ENCODE measurements around the gene TECPR2.

TECPR2 gene

DNA sequence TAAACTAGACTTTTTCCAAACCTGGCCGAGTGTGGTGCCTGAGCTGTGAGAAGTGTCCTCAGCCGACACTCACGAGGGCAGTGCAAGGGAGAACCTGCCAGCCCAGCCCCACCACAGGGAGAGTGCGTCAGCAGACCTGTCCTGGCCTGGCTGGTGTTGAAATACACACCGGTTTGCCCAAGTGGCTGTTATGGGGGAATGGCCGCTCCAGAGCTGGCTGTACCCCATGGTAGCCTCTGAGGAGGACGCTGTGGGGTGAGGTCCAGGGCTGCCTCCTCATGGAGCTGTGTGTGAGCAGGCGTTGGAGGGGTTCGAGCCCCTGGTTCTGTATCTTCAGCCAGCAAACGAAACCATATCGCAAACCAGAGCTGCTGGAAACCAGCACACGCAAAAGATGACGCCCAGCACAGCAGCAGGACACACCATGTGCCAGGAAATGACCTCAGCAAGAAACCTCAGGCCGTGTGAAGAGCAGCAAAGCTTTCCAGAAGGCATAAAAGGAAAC, 137.5 kb downstream of the TECPR2 start:
- no peak for FAIRE-seq

DNA sequence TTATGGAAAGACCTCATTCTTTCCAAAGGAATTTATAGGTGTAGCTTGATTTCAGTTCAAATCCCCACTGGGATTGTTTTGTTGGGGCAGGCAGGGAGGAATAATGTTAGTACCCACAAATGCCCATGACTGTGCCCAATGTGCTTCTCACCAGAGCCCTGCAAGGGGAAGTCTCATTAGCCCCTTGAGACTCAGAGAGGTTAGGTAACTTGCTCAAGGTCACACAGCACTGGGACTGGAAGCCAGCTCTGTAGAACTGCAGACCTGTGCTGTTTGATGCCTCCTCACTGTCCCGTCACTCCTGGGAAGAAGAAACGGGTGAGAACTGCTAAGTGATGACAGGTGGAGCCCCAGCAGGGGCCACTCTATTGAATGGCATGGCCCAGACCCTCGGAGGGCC, 138.0 kb downstream of the TECPR2 start:
- FAIRE-seq = no peak

DNA sequence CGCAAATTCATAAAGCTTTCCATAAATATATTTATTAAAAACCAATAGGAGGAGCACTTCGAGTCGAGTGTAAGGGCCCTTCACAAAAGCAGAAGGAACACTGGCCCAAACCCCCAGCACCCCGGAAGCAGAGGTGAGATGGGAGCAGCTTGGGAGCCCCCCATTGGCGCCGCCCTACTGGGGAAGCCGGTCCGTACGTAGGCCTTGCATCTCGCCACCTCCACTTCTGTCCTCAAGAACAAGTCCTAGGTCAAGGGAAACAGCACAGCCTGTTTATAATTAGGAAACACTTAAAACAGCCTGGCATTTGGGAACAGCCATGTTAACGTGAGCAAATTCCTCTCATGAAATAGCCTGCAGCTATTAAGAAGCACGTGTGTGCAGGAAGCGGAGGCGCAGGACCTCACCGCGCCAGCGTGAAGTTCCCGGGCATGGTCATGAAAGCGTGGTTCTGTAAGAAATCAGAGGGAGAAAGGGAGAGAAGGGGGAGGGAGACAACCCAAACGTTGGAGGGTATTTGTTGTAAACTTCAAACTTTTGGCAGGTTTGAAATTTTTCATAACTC, 139.1 kb downstream of the TECPR2 start:
- no peak for FAIRE-seq

DNA sequence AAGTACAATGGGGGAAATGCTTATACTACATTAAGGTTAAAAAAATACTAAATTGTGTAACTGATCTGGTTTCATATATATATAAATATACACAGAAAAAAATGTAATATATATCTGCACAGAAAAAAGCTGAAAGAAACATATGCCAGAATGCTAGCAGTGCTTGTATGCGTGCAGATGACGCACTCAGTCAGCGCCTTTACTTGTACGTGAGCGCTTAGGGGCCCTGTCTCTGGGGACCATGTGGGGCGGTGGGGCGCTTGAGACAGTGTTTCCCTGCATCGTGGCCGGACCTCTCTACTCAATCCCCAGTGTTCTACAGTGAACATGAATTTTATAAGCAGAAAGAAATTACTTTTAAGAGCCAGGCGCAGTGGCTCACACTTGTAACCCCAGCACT, 139.8 kb downstream of the TECPR2 start:
- FAIRE-seq = no peak

DNA sequence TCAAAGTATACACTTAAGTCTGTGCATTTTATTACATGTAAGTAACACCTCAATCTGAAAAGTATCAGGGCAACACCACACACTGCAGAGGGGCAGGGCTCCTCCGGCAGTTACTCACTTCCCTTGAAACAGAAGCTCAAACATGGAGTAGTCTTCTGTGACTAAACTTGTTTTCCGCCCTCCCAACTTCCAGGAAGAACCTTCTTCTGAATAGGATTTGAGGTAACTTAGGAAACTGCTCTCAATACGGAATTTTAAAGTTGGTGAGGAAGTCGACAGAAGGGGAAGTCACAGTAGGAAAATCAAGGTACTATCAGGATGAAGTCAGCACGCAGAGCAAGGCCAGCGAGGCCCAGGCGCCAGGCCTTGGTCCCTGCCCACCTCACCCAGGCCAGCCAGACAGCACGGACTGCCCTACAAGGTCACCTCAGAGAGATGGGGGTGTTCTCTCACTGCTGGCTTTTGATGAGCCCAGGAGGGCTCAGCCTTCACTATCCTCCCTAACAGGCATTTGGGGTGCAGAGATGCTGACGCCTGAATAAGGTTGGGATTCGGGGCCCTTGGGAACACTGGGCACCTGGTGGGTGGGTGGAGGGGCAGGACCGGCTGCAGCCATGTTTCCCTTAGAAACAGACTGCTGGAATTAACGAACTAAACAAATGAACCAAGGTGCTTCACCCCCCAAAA, 141.0 kb downstream of the TECPR2 start:
- no peak for FAIRE-seq

DNA sequence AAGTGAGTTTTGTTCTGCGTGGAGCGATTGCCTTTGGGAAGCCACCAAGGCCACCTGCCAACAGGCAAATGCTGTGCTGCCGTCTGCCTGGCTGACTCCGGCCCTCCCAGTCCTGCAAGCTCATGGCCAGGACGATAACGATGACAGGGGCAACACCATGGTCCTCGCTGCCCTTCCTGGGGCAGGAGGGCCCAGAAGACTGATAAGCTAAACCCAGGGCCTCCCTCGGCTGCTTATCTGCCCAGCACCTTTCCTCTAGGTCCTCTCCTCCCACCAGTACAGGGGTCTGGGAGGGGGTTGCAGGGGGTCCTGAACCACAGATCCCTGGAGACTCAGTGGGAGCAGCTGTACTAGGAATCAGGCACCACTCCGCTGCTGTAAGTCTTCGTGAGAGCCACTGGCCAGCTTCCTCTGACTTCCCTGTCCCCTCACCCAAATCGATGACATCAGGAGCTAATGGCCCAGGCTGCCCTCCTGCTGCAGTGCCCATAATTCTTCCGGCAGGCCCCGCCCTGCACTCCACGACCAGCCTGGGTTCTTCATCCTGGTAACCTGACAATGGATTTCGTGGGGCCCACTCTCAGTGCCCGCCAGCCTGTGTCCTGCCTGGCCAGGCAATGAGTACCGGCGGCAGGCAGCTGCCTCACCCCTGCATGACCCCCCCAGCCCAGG, 141.7 kb downstream of the TECPR2 start:
- no peak for FAIRE-seq

DNA sequence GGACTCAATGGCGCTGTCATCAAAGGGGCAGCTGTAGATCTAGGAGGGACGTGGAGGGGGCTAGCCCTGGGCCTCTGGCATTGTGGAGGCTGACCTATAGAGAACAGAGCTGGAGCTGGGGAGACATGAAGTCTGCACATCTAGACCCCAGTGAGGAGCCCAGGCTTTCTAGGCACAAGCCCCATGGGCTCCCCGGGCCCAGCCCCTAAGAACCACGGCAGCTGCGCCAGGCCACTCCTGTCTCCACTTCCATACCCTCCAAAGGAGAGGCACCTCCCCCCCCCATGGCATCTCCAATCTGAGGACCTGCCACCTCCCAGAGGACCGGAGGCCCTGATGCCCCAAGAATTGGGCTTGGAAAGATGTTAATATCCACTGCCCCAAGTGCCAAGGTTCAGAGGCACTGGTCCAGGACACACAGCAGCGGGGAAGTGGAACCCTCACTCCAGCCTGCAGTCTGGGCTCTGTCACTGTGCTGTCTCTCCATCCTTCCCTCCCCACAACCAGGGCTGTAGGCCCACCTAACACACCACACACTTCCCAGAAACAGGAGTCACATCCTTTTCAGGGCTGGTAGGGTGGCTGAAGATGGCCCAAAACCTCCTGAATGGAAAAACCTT, 142.4 kb downstream of the TECPR2 start:
- no peak for FAIRE-seq

DNA sequence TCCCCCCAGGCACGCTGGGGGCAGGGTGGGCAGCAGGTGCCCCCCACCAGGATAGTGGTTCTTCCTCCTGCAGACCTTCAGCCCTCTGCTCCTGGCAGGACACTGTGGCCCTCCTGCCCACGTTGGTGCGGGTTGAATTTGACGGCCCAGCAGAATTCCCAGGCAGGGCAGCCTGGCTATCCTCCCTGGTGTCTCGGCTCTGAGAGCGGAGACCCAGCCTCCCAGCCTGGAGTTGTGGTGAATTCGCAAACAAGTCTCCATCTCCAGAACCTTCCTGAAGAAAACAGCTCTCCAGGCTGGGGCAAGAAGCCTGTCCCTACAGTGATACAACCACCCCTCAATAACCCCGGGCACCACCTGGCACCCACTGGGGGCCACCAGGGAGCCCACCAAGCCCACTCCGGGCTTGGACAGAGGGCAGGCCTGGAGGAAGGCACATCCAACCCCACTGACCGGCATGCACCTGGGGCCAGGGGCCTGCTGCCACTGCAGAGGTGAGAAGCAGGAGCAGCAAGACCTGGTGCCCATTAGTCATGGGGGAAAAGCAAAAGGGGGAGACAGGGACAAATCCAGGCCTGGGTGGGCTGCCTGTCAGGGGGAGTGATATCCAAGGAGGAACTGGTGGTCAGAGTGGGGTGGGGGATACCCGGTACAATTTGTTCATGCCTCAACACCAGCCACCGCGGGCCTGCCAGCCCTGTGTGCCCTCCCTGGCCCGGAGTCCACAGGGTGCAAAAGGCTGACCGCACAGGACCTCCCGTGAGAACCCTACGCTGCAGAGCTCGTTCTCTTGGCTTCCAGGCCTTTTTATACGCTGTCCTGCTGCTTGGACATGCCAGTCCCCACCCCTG, 143.3 kb downstream of the TECPR2 start:
- FAIRE-seq = no peak

DNA sequence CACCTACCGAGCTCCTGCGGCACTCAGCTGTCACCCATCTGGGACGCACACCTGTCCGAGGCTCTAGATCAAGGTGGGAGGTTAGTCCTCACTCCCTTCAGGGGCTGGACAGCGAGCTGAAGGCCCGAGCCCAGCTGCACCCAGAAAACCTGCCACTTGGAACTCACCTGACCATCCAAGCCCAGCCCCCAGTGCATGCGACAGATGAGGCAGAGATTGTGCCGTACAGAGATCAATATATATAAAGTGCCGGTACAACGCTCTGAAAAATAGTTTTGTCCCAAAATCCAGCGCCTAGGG, 143.8 kb downstream of the TECPR2 start:
- no peak for FAIRE-seq

DNA sequence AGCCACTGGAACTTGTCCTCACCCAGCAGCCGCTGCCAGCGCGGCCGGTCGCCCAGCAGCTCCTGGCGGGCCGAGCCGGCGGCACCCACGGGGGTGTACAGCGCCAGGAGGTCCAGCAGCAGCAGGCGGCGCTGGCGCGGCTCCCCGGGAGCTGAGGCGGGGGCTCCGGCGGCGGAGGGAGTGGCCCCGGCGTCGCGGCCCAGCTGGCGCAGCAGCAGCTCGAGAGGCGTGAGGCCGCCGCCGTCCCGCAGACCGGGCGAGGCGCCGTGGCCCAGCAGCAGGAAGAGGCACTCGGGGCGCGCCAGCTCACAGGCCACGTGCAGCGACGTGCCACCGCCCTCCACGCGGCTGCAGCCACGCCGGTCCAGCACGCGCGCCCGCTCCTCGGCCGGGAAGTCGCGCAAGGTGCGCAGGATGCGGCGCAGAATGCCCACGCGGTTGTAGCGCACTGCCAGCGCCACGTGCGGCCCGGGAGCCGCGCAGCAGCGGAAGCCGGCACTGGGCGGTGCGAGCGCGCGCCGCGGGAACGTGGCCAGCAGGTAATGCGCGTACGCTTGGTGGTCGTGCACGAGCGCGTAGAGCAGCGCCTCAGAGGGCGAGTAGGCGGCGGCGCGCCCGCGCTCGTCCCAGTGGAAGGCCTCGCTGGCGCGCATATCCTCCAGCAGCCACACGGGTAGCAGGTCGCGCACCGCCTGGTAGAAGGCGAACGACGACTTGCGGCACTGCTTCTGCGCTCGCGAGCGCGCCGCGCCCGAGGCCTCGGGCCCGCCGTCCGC, 144.5 kb downstream of the TECPR2 start:
- FAIRE-seq = no peak

DNA sequence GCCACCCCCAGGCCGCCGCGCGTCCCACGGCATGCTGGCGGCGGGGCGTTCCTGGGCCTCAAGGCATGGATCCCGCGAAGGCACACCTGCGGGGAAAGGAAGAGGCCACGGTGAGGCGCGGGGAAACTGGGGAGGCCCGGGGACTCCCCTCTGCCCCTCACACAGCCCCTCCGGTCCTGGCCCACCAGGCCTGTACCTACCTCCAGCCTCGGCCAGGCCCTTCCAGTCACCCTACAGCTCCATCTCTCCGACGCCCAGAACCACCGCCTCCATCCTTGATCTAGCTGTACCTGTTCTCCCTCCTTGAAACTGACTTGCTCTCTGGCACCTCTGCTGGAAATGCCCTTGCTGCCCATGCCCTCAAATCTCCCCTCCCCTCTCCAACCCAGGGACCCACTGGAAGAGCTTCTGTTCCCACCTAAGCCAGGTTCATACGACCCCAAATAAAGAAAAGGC, 145.1 kb downstream of the TECPR2 start:
- FAIRE-seq = no peak

DNA sequence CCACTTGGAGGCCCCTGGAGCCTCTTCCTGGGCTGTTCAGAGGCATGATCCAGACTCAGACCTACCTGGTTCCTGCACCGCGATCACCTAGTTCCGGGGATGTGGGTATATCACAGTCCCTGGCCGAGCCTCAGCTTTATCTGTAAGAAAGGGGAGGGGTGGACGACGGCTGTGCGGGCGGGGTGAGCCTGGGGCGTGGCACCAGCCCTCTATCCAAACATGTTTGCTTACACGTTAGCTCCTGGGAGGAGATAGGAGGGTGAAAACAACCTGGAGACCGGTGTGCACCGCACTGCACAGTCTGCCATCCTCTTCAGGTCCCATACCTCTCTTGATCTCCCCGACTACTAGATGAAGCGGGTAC, 145.7 kb downstream of the TECPR2 start:
- no peak for FAIRE-seq

DNA sequence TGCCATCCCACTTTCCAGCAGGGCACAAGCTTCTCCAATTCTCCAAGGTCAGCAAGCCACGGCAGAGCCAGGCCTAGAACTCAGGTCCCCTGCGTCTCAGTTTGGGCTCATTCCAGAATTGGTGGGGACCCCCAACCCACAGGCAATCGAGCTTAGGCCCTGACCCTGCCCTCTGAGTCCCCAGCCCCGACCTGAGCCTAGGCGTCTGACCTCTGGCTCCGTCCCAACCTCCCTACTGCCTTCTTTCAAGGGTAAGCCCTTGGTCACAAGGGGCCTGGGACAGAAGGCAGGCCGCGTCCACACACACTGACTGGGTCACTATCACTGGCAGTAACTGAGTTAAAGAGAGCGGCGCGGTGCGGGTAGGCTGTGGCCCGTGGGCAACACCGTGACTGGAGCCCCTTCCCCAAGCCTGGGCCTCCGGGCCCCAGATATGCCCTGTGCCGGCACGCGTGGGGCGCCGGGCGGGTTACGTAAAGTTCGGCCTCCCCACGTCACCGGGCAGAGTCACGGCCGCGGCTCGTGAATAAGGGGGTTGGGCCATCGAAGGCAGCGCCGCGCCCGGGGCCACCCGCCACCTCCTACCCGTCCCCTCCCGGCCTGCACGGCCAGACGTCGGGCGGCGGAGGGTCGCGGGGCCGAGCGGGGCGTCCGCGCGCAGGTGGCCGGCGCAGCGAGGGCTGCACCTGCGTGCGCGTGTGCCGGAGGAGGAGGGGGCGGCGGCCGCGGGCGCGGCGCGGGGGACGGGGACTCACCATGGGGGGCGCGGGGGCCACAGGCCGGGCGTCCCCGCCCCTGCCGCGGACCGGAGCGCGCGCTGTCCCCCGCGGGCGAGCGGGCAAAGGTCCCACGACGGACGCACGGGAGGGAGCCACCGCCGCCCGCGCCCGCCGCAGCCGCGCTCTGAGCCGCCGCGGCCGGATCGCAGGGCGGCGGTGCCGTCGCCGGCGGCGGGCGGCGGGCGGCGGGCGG, 146.3 kb downstream of the TECPR2 start:
- no peak for FAIRE-seq

DNA sequence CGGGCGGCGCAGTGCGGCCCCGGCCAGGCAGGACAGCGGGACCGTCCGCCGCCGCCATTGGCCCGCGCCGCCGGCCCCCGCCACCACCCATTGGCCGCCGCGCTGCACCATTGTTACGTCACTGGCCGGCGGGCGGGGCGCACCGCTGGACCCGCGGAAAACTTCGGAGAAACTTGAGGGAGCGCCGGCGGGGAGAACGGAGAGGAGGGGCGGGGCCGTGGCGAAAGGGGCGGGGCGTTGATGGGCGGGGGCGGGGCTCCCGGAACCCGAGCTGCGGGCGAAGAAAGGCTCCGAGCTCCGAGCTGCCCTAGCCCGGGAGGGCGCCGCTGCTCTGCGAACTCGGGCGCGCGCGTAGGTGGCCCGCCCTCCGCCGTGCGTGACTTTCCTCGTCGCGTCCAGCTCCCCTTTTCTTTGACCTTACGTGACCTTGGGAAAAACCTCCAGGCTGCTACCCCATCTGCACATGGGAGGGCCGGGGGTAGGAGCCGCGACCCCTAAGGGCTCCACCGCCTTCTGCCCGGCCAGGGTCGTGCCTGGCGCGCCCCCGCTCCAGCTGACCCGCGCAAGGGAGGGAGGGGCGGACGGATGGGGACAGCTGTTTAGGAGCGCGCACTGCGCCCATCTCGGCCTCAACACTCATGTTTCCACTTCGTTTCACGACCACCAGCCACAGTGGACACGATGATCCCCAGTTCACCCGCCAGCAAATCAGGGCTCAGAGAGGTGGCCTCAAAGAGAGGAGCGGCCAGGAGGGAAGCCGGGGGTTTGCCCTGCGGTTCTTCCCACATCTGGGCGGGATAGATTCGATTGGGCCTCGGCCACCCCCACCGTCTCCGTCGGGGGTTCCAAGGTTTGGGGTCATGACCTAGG, 147.2 kb downstream of the TECPR2 start, which contains the start of gene ANKRD9:
ANKRD9 (minus strand) TSS at position 31 of the 870 bp plus-strand sequence. CDS start 1,887 bp downstream, outside the sequence.
- no peak for FAIRE-seq

DNA sequence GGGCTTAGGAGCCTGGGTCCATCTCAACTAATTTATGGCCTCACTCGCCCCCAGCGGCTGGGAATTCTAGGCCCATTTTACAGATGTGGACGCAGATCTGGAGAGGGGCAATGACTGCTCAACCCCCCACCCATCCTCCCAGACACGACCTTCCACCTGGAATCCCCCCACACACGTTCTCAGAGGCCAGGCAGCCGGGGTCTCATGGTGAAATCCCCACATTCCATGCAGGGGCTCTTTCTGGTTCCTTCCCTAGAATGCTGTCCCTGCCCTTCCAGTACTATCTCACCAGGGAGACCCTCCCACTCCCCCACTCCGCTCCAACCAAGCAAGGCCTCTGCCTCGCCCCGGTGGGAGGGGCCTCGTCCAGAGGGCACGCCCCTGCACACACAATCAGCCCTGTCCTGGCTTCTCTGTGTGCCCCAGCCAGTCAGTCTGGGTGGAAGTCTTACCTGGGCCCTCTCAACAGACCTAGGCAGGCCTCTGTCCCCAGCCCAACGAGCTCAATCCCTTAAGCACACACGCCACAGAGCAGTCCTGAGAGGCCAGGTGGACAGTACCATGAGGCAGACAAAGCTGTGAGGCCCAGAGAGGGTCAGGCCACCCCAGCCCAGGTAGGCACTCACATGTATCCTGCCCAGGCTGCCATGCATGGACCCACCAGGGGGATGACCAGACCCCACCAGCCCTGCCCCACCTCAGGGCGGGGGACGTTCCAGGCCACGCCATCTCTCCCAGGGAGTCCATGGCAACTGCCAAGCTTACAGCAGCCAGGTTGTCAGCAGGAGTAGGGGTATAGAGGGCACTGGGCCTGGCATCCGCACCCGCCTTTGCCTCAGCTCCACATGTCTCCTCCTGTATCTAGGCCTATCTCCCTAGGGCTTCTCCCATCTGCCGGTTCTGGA, 148.1 kb downstream of the TECPR2 start:
- FAIRE-seq = no peak

DNA sequence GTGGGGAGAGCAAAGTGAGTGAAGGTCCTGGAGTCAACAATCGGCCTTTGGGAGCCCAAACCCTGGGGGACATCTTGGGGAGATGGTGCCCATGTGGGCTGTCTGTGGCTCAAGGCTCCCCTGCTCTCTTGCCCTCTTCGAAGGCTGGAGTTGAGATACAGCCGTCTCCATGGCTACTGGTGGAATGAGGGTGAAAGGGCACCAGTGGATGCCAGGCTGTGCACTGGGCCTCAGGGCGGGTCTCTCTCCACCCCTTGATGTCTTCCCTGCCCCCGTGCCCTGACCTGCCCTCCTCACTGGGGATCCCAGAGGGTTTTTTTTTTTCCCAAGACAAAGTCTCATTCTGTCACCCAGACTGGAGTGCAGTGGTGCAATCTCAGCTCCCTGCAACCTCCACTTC, 148.8 kb downstream of the TECPR2 start:
- no peak for FAIRE-seq

DNA sequence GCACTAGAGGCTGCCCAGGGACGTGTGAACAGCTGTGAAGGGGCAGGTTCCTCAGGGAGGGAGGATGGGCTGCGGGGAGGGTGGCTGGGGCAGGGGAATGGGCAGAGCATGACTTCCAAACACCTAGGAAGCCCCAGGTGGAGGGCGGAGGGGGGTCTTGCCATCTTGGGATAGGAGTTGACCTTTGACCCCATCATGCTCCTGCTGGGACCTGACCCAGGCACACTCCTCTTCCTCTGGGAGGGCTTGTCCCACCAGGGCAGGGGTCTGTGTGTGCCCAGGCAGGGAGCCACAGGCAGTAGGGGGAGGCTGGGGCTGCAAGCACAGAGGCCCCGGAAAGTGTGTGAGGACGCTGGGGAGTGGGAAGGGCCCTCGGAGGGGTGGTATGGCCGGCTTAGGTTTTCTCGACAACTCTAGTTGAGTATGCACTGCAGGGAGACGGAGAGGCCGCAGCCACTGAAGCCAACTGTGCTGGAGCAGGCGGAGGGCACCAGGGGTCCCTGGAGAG, 150.1 kb downstream of the TECPR2 start:
- no peak for FAIRE-seq

Measured in TTC549 (cell line).